A549 (cell line): ENCODE data around the gene CHRNA10.
A peak's percentile ranks its signal among the peaks of the same experiment; 100 is the strongest.

Source experiments
- CEBPB ChIP-seq, 2 experiments: fragments of >200 bp in 1 of 2; sonication (Bioruptor Twin) in 1 of 2; formaldehyde crosslinking in 1 of 2; IDR thresholded peaks; 2 replicates each; pipeline ENCODE4 v1.6.1; 2012 to 2016
- EHMT2 ChIP-seq: fragments of 200-600 bp; sonication (generic); IDR thresholded peaks from 2 replicates; pipeline ENCODE4 v1.6.1; 2016; ENCODE audit warnings: antibody characterized with exemption, low read depth, mild to moderate bottlenecking, moderate library complexity
- EP300 ChIP-seq, 2 experiments: fragments of >200 bp; sonication (Bioruptor Twin); formaldehyde crosslinking; IDR thresholded peaks; 2 replicates in 1 of 2; 3 replicates in 1 of 2; pipeline ENCODE4 v1.6.1; 2016 to 2017
- FOSL2 ChIP-seq, 2 experiments: fragments of 450-650 bp in 1 of 2; fragments of >200 bp in 1 of 2; sonication (Bioruptor Twin) in 1 of 2; formaldehyde crosslinking; IDR thresholded peaks; 2 replicates each; pipeline versions ENCODE4 v1.5.0 to v1.6.1; 2016 to 2020; ENCODE audit warnings: mild to moderate bottlenecking in 1 of 2, moderate library complexity in 1 of 2
- KDM1A ChIP-seq: fragments of 200-600 bp; sonication (generic); IDR thresholded peaks from 2 replicates; pipeline ENCODE4 v1.6.1; 2016; ENCODE audit warnings: low read depth, mild to moderate bottlenecking
- KDM5A ChIP-seq: fragments of 200-600 bp; sonication (generic); IDR thresholded peaks from 2 replicates; pipeline ENCODE4 v1.6.1; 2016; ENCODE audit warnings: antibody characterized with exemption, mild to moderate bottlenecking
- MYC ChIP-seq: IDR thresholded peaks from 2 replicates; pipeline ENCODE4 v1.6.1; 2012; ENCODE audit warnings: mild to moderate bottlenecking, inconsistent platforms, low read length, improper control_type of control experiment, borderline replicate concordance
- NR3C1 ChIP-seq: fragments of >200 bp; sonication (Bioruptor Twin); formaldehyde crosslinking; IDR thresholded peaks from 3 replicates; pipeline ENCODE4 v1.6.1; 2017
- POLR2A ChIP-seq: IDR thresholded peaks from 2 replicates; pipeline ENCODE4 v1.6.1; 2012; ENCODE audit warnings: mild to moderate bottlenecking, low read length
- RCOR1 ChIP-seq: fragments of 150-350 bp; IDR thresholded peaks from 2 replicates; pipeline ENCODE4 v1.6.1; 2014; ENCODE audit warnings: antibody characterized with exemption, low read length, low read depth
- TF ChIP-seq, protein P1 (sequence below): IDR thresholded peaks from 2 replicates; pipeline ENCODE4 v1.6.1; 2012; ENCODE audit warnings: low read depth, borderline replicate concordance
- TF ChIP-seq, protein P2 (sequence below): fragments of >200 bp; sonication (Bioruptor Twin); formaldehyde crosslinking; IDR thresholded peaks from 3 replicates; pipeline ENCODE4 v1.5.1; 2016
- TF ChIP-seq, protein P3 (sequence below): fragments of 450-650 bp; IDR thresholded peaks from 2 replicates; pipeline ENCODE4 v1.6.1; 2014; ENCODE audit warnings: antibody characterized with exemption

DNA sequence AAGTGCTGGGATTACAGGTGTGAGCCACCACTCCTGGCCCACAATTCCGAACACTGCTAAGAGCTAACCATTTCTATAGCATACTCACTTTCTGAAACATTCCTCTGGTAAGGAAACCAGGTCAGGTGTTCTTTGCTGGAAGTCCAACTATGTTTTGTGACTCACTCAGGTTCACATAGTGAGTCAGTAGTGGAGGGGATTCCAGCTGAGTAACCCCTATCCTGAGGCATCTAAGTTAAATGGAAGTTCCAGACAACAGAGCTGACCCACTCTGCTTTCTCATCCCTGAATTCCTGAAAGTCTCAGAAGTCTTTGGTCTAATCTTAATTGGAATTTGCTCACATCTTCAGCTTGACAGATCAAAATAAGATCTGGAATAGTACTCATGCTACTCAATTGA is 3.0 kb upstream of the CHRNA10 start:
- TF ChIP-seq CEBPB (IDR thresholded peaks at IDR 0.05) (no peak), MYC (no peak), POLR2A (no peak), KDM1A (no peak), RCOR1 (no peak), KDM5A (no peak), NR3C1 (no peak), EP300 (IDR thresholded peaks at IDR 0.05) (no peak), FOSL2 (IDR thresholded peaks at IDR 0.05) (no peak), FOSL2 (CRISPR knock-in tag; IDR thresholded peaks at IDR 0.05) (peak; percentile 50), EHMT2 (no peak)
- TF ChIP-seq, protein P1, sequence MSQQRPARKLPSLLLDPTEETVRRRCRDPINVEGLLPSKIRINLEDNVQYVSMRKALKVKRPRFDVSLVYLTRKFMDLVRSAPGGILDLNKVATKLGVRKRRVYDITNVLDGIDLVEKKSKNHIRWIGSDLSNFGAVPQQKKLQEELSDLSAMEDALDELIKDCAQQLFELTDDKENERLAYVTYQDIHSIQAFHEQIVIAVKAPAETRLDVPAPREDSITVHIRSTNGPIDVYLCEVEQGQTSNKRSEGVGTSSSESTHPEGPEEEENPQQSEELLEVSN: no peak
- TF ChIP-seq, protein P2, sequence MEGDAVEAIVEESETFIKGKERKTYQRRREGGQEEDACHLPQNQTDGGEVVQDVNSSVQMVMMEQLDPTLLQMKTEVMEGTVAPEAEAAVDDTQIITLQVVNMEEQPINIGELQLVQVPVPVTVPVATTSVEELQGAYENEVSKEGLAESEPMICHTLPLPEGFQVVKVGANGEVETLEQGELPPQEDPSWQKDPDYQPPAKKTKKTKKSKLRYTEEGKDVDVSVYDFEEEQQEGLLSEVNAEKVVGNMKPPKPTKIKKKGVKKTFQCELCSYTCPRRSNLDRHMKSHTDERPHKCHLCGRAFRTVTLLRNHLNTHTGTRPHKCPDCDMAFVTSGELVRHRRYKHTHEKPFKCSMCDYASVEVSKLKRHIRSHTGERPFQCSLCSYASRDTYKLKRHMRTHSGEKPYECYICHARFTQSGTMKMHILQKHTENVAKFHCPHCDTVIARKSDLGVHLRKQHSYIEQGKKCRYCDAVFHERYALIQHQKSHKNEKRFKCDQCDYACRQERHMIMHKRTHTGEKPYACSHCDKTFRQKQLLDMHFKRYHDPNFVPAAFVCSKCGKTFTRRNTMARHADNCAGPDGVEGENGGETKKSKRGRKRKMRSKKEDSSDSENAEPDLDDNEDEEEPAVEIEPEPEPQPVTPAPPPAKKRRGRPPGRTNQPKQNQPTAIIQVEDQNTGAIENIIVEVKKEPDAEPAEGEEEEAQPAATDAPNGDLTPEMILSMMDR: no peak
- TF ChIP-seq, protein P3, sequence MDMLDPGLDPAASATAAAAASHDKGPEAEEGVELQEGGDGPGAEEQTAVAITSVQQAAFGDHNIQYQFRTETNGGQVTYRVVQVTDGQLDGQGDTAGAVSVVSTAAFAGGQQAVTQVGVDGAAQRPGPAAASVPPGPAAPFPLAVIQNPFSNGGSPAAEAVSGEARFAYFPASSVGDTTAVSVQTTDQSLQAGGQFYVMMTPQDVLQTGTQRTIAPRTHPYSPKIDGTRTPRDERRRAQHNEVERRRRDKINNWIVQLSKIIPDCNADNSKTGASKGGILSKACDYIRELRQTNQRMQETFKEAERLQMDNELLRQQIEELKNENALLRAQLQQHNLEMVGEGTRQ: no peak
